Neural cell (in vitro differentiated cells): Measurements from ENCODE around the gene CCDC174. TPM values are rescaled to one million over a fixed set of nuclear protein-coding genes. Genes with fewer than 3 reads are reported as not detected.

Experiments used
- H2AFZ ChIP-seq: fragments of 200-600, 300-800 bp; sonication (generic), shearing (Covaris generic); 2 replicates; pipeline ENCODE4 v1.6.0; 2014; ENCODE audit warnings: low read depth, mild to moderate bottlenecking, antibody characterized with exemption, low read length, moderate library complexity
- H3F3A ChIP-seq: fragments of 200-600 bp; shearing (Covaris generic); 2 replicates; pipeline ENCODE4 v1.6.1; 2016; ENCODE audit warnings: mild to moderate bottlenecking, moderate library complexity, mixed read lengths, antibody characterized with exemption, low read length; ENCODE audit not compliant: insufficient read depth, poor library complexity, severe bottlenecking
- H3K27ac ChIP-seq: fragments of 200-600, 300-800 bp; sonication (generic), shearing (Covaris generic); 2 replicates; pipeline ENCODE4 v1.5.1; 2014; ENCODE audit warnings: mild to moderate bottlenecking, low read length, moderate library complexity
- H3K27me3 ChIP-seq: fragments of 300-800, 200-600 bp; sonication (generic), shearing (Covaris generic); 2 replicates; pipeline ENCODE4 v1.6.0; 2014; ENCODE audit warnings: mild to moderate bottlenecking, low read depth, low read length, moderate library complexity; ENCODE audit not compliant: insufficient read depth
- H3K36me3 ChIP-seq: fragments of 300-800, 200-600 bp; sonication (generic), shearing (Covaris generic); 2 replicates; pipeline ENCODE4 v1.5.1; 2014; ENCODE audit warnings: mild to moderate bottlenecking, antibody characterized with exemption, low read length, moderate library complexity; ENCODE audit not compliant: insufficient read depth
- H3K4me2 ChIP-seq: fragments of 300-800, 200-600 bp; sonication (generic), shearing (Covaris generic); 2 replicates; pipeline ENCODE4 v1.6.0; 2014; ENCODE audit warnings: mild to moderate bottlenecking, low read length
- H3K4me3 ChIP-seq: fragments of 300-800, 200-600 bp; sonication (generic), shearing (Covaris generic); 2 replicates; pipeline ENCODE4 v1.5.1; 2014; ENCODE audit warnings: mild to moderate bottlenecking, low read length, moderate library complexity
- H3K79me2 ChIP-seq: fragments of 200-600 bp; shearing (Covaris generic); replicated peaks from 2 replicates; pipeline ENCODE4 v1.6.0; 2014; ENCODE audit warnings: mild to moderate bottlenecking, low read length, moderate library complexity; ENCODE audit not compliant: insufficient read depth
- H3K9ac ChIP-seq: fragments of 300-800, 200-600 bp; sonication (generic), shearing (Covaris generic); 2 replicates; pipeline ENCODE4 v1.6.1; 2016; ENCODE audit warnings: mild to moderate bottlenecking, low read length, mixed read lengths
- H3K9me2 ChIP-seq: fragments of 200-600 bp; shearing (Covaris generic); 2 replicates; pipeline ENCODE4 v1.6.1; 2016; ENCODE audit warnings: mild to moderate bottlenecking, low read length, mixed read lengths; ENCODE audit not compliant: insufficient read depth
- H3K9me3 ChIP-seq: fragments of 200-600, 300-800 bp; sonication (generic), shearing (Covaris generic); 2 replicates; pipeline ENCODE4 v1.6.1; 2016; ENCODE audit warnings: mild to moderate bottlenecking, mixed run types, low read length, moderate library complexity, mixed read lengths
- H4K20me1 ChIP-seq: fragments of 200-600 bp; shearing (Covaris generic); 2 replicates; pipeline ENCODE4 v1.6.1; 2016; ENCODE audit warnings: mild to moderate bottlenecking, mixed run types; ENCODE audit not compliant: insufficient read depth
- CTCF ChIP-seq: fragments of 450-650 bp; IDR thresholded peaks from 2 replicates; pipeline ENCODE4 v1.5.1; 2014; ENCODE audit warnings: antibody characterized with exemption, mild to moderate bottlenecking, moderate library complexity; ENCODE audit not compliant: poor library complexity, severe bottlenecking
- EP300 ChIP-seq: fragments of 450-650 bp; conservative IDR thresholded peaks from 2 replicates; pipeline ENCODE4 v1.6.1; 2014; ENCODE audit warnings: antibody characterized with exemption, mild to moderate bottlenecking, moderate library complexity; ENCODE audit not compliant: poor library complexity, severe bottlenecking
- EZH2 ChIP-seq: fragments of 200-600, 300-800 bp; shearing (Covaris generic), sonication (generic); IDR thresholded peaks from 2 replicates; pipeline ENCODE4 v1.6.1; 2014; ENCODE audit warnings: antibody characterized with exemption, low read length, borderline replicate concordance, mild to moderate bottlenecking; ENCODE audit not compliant: insufficient read depth, poor library complexity, severe bottlenecking
- MXI1 ChIP-seq: fragments of 450-650 bp; conservative IDR thresholded peaks from 2 replicates; pipeline ENCODE4 v1.6.1; 2014; ENCODE audit warnings: antibody characterized with exemption, mild to moderate bottlenecking; ENCODE audit not compliant: poor library complexity, severe bottlenecking
- POLR2AphosphoS5 ChIP-seq: IDR thresholded peaks from 2 replicates; pipeline ENCODE4 v1.6.1; 2012
- RAD21 ChIP-seq: fragments of 450-650 bp; conservative IDR thresholded peaks from 2 replicates; pipeline ENCODE4 v1.6.1; 2014; ENCODE audit warnings: antibody characterized with exemption, mild to moderate bottlenecking, moderate library complexity
- REST ChIP-seq: IDR thresholded peaks from 2 replicates; pipeline ENCODE4 v1.6.1; 2012; ENCODE audit warnings: borderline replicate concordance
- SMC3 ChIP-seq: fragments of 450-650 bp; conservative IDR thresholded peaks from 2 replicates; pipeline ENCODE4 v1.6.1; 2014; ENCODE audit warnings: antibody characterized with exemption, mild to moderate bottlenecking, moderate library complexity; ENCODE audit not compliant: poor library complexity
- TAF1 ChIP-seq: IDR thresholded peaks from 2 replicates; pipeline ENCODE4 v1.6.1; 2012; ENCODE audit warnings: low read depth
- polyA plus RNA-seq: library from polyadenylated mRNA; depleted of rRNA; stranded (reverse); fragments of >200 nt; gene quantifications from 2 replicates; pipeline ENCODE4 v1.2.3, GENCODE V29; 2014

The CCDC174 gene
- polyA plus RNA-seq, 1 donor from 2014 or later: 18.0 TPM

DNA sequence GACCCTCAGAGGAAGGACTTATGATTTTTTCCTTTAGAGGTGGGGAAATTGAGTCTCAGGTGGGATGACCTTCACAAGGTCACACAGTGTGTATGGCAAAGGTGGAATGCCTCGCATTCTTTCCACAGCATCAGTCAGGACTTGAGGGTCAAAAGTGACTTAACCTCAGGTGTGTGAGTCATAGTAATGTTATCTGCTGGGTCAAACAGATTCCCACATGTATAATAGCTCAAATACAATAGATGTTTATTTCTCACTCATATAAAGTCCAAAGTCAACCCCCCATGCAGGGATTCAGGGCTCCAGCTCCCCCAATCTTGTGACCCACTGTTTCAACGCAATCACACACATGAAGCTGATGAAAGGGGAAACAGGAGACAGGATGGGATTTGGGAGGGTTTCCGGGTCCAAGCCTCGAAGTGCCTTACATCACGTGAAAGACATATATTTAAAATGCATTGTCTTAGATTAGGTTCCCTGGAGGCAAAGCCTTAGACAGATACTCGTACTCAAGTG lies 34.0 kb upstream of the CCDC174 start:
- Histone ChIP-seq H3K27me3 (no peaks in the 10 kb centered on the region), H3K9me2 (no peaks in the 10 kb centered on the region), H3K79me2 (no peaks in the 10 kb centered on the region), H3K4me3 (no peak overlapping the region), H3K36me3 (no peaks in the 10 kb centered on the region), H2AFZ (no peak overlapping the region), H3K9ac (no peak overlapping the region), H3F3A (no peaks in the 10 kb centered on the region), H4K20me1 (no peaks in the 10 kb centered on the region), H3K4me2 (no peak overlapping the region), H3K9me3 (no peaks in the 10 kb centered on the region), H3K27ac (no peak overlapping the region)
- no peak for TF ChIP-seq TAF1
- no peak for TF ChIP-seq RAD21
- no peak for TF ChIP-seq SMC3
- TF ChIP-seq EP300: no peak
- no peak for TF ChIP-seq MXI1
- no peak for TF ChIP-seq CTCF
- no peak for TF ChIP-seq POLR2AphosphoS5
- no peak for TF ChIP-seq REST
- no peak for TF ChIP-seq EZH2

- Histone ChIP-seq H2AFZ (no peak overlapping the region), H3K79me2 (no peaks in the 10 kb centered on the region), H3K27ac (no peak overlapping the region), H3K9me3 (no peaks in the 10 kb centered on the region), H3K4me2 (no peak overlapping the region), H3K36me3 (no peaks in the 10 kb centered on the region), H3K9me2 (no peaks in the 10 kb centered on the region), H3K9ac (no peak overlapping the region), H4K20me1 (no peaks in the 10 kb centered on the region), H3K4me3 (no peak overlapping the region), H3F3A (no peaks in the 10 kb centered on the region), H3K27me3 (no peaks in the 10 kb centered on the region)
- TF ChIP-seq EP300 (no peak), MXI1 (no peak), POLR2AphosphoS5 (no peak), CTCF (no peak), REST (no peak), TAF1 (no peak), RAD21 (no peak), SMC3 (no peak), EZH2 (no peak)
These were observed 32.0 kb upstream of the CCDC174 start for GRCh38 chr3:14619605-14620004.
